GM19455 (cell line): ENCODE results near the gene TRPT1.

ENCODE experiments used
- ATAC-seq: cut with Tn5 transposase; IDR thresholded peaks from one replicate; pipeline ENCODE4 v1.9.1; 2021; ENCODE audit not compliant: unreplicated experiment

Gene TRPT1

GRCh38 chr11:64210301-64211020, 15.5 kb downstream of the TRPT1 start:
- ATAC-seq: no peak

DNA sequence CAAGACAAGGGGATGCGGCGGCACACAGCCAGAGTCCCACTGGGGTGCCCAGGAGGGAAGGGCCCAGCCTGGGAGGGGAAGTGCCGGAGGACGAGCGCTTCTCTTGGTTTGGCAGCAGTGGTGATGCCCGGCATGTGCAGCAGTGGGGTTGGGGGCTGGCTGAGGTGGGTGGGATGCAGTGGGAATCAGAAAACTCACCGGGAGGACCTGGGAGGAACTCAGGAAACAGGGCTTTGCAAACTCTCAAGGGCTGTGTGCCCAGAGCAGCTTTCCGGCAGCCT, 16.5 kb downstream of the TRPT1 start:
- ATAC-seq: no peak

GRCh38 chr11:64208796-64209562, 17.0 kb downstream of the TRPT1 start:
- no peak for ATAC-seq

GRCh38 chr11:64208086-64208795, 17.7 kb downstream of the TRPT1 start:
- peak; percentile 2 for ATAC-seq

GRCh38 chr11:64207256-64208085, 18.5 kb downstream of the TRPT1 start:
- peak; percentile 60 for ATAC-seq

GRCh38 chr11:64206457-64207255, 19.3 kb downstream of the TRPT1 start, which contains the start of gene FERMT3:
Gene FERMT3, plus strand, starts transcription at chr11:64206721. Its CDS starts 644 bp downstream, at chr11:64207365.
- ATAC-seq: no peak

DNA sequence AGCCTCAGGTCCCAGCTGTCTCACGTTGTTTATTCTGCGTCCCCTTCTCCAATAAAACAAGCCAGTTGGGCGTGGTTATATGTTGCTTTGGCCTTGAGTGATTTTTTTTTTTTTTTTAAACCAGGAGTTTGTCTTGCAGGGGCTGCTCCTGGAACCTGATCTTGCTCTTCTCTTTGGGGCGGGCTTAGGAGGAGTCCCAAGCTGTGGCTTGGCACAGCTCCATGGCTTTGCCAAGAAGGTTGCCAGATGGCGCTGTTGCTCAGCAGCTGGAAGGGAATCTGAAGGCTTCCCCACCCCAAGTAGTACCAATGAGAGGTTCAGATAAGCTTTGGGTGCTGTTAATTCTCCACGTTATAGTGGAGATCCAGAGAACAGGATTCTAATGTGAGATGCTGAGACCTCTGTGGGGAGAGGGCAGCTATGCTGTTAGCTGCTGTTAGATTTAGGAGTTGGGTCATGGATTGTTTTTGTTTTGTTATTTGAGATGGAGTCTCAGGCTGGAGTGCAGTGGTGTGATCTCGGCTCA, 21.5 kb downstream of the TRPT1 start:
- ATAC-seq: no peak

DNA sequence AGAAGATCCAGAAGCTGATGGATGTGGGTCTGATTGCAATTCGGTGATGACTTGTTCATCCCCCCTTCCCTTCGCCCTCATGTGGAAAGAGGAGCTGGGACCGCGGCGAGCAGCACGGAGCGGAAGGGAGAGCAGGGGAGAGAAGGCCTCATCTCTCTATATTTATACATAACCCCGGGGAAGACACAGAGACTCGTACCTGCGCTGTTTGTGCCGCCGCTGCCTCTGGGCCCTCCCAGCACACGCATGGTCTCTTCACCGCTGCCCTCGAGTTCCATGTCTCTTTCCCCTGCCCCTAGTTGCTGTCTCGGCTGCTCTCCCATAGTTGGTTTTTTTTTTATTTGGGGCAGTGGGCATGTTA, 21.9 kb downstream of the TRPT1 start:
- ATAC-seq: no peak

DNA sequence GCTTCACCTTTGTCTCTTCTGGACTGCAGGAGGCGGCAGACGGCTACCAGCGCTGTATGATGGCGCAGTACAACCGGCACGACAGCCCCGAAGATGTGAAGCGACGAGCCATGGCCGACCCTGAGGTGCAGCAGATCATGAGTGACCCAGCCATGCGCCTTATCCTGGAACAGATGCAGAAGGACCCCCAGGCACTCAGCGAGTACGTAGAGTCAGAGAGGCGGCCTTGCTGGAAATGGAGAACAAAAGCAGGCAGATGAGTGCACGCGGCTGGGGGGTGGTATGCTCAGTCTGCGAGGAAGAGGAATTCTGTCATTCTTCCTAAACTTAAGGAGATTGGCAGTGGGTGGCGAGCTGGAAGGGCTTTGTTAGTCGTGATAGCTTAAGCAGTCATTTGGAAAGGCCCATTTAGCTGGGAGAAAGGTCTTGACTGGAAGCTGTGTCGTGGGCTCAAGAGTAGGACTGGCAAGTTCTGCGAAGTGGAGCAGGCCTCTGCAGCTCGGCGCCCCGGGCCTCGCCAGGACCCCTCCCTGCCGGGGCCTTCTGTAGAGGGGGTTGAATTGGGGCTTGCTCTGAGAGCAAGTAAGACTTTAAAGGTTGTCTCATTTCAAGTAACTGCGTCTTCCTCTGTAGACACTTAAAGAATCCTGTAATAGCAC, 22.4 kb downstream of the TRPT1 start:
- no peak for ATAC-seq

DNA sequence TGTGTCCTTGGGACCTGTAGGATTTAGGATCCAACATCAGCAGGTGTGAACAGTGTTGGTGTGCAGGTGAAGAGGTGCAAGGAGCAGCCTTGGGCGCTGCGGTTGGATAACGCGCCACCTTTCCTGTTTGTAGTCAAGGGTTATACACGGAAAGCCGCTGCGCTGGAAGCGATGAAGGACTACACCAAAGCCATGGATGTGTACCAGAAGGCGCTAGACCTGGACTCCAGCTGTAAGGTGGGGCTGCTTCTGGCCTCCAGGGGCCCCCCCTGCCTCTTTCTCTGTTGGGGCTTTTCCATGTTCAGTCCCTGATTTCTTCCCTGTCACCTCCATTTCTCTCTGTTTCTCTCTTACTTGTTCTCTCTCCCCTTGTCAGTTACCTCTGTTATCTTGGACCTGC, 23.0 kb downstream of the TRPT1 start:
- ATAC-seq: no peak

DNA sequence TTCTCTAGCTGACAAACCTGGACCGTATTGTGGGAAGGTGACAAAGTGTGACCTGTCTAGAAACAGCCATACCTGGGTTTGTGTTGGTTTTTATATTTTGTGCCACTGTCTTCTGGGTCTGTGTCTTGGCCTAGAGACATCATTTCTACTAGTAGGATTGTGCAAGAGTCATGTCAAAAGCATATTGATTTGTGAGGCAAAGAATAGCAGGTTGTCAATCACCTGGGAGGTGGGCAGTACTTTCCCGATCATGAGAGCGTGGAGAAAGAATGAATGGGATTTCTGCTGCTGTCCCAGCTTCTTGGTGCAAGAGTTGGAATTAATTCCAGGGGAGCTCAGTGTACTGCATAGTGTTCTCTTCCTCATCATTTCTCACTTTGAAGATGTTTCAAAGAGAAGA, 24.4 kb downstream of the TRPT1 start:
- no peak for ATAC-seq

DNA sequence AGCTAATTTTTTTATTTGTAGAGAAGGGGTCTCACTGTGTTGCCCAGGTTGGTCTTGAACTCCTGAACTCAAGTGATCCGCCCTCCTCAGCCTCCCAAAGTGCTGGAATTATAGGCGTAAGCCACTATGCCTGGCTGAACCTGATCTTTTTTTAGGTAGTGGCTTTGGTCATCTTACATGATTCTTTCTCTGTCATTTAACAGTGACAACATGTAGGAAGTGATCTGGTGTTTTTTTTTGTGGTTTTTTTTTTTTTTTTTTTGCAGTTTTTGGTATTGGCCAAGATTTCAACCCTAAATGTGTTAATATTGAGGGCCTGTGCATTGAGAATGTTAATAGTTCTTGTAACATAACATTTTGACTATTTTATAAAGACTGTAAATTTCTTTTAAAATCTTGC, 27.5 kb downstream of the TRPT1 start:
- ATAC-seq: no peak

DNA sequence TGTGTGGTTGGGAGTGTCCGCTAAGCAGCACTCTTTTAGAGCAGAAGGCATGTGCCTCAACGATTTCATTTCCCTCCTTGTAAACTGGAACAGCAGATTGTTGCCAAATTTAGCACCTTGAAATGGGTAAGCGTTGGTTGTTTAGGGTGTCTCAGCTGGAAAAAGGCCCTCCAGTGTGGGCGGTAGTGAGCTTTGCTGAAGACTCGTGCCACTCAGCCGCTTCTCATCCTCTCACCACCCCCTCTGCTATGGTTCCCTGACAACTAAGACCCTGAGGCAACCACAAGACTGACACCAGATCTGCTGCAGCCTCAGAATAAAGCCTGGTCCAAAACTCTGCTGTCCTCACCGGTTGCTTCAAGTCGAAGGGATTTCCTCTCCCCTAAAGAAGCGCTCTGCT, 29.4 kb downstream of the TRPT1 start:
- ATAC-seq: no peak

DNA sequence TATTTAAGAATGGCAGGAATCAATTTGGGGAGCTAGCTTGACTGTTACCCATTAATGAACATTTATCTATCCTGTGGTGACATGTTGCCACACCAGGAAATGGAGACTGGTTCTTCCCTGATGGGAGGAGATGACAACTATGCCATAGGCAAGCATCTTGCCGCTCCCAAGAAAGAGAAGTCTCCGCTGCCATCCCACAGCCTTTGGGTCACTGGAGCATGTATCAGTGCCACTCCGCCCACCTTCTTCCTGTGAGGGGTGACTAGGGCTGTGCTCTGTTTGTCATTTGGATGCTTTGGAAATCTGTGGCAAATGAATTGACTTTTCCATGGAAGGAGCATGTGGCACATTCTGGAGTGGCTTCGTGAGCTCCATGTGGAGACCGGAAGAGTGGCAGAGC, 33.6 kb downstream of the TRPT1 start:
- ATAC-seq: no peak

- no peak for ATAC-seq
Measured at GRCh38 chr11:64186492-64187165, 39.4 kb downstream of the TRPT1 start.

- ATAC-seq: peak; percentile 83
Measured at GRCh38 chr11:64185693-64186491, 40.1 kb downstream of the TRPT1 start, which contains the start of gene STIP1. Gene STIP1, plus strand, starts transcription at chr11:64186171. Its CDS starts 91 bp downstream, at chr11:64186262.

DNA sequence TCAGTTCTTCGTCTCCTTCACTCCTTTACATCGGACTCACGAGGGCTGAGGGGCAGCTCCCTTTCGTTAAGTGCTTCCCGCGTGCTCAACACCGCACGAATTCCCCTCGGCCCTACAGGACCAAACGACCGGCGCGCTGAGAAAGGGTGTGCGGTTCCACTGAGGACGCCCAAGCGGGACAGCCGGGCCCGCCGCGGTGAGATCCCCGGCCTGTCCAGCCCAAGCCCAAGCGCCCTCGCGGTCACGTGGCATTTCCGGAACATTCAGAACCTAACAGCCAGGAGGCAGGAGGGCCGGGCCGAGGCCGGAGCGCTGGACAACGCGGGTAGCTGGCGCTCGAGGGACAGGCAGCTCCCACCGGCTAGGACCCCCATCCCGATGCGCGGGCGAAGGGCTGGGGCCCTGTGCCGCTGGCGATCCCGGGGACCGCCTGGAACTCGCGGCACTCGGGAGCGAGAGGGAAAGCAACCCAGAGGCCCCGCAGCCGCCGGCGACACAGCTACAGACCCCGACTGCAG, 40.8 kb downstream of the TRPT1 start:
- peak; percentile 18 for ATAC-seq

DNA sequence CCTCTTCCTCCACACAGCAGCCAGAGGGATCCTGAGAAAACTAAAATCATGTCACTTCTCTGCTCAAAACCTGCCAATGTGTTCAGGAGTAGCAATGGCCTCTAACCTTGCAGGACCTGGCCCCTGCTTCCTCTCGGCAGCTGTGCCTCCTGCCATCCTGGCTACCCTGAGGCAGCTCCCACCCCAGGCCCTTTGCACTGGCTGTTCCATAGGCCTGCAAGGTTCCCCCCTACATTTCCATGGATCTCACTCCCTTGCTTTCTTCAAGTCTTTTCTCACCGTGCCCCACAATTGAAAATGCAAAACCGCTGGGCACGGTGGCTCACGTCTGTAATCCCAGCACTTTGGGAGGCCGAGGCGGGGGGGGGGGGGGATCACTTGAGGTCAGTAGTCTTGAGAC, 42.1 kb downstream of the TRPT1 start:
- ATAC-seq: no peak
